Ectodermal cell (in vitro differentiated cells): ENCODE measurements around the gene S100P.

ENCODE experiments used
- H3K27ac ChIP-seq: 2 replicates; pipeline ENCODE4 v1.7.0; 2013; ENCODE audit warnings: mild to moderate bottlenecking, low read depth, low read length; ENCODE audit not compliant: insufficient read depth, poor library complexity, severe bottlenecking
- H3K27me3 ChIP-seq: 2 replicates; pipeline ENCODE4 v1.7.0; 2013; ENCODE audit warnings: mild to moderate bottlenecking, low read length; ENCODE audit not compliant: insufficient read depth, control insufficient read depth, poor library complexity, severe bottlenecking
- H3K36me3 ChIP-seq: one replicate; pipeline ENCODE4 v1.7.0; 2013; ENCODE audit warnings: low read length; ENCODE audit not compliant: control insufficient read depth, insufficient read depth
- H3K4me1 ChIP-seq: one replicate; pipeline ENCODE4 v1.7.0; 2013; ENCODE audit warnings: low read length; ENCODE audit not compliant: control insufficient read depth, insufficient read depth
- H3K4me3 ChIP-seq: 2 replicates; pipeline ENCODE4 v1.7.0; 2013; ENCODE audit warnings: low read depth, low read length, control low read depth; ENCODE audit not compliant: insufficient read depth
- H3K9me3 ChIP-seq: 2 replicates; pipeline ENCODE4 v1.7.0; 2013; ENCODE audit warnings: mild to moderate bottlenecking, low read length, moderate library complexity; ENCODE audit not compliant: control insufficient read depth
- WGBS, 2 experiments: methylation state at CpG; one replicate each; pipeline ENCODE4 v1.1.7; 2013; ENCODE audit warnings: missing lambda C conversion rate in 2 of 2; 5-methylcytosine and 5-hydroxymethylcytosine counted together

S100P gene

DNA sequence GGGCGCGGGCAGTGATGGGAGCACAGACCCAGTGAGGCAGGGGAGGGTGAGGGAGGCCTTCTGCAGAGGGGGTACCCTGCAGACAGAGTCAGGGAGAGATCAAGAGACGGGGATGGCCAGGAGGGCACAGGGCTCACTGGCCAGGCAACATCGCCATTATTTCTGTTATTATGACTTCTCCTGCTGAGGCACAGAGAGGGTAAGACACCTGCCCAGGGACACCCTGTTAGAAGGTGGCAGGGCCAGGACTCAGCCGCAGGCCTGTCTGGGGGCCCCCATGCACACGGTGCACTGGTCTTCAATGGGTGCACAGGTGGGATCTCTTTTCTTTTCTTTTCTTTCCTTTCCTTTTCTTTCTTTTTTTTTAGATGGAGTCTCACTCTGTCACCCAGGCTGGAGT is 38.1 kb downstream of the S100P start:
- no peak overlapping the region for H3K4me3 ChIP-seq
- no peak overlapping the region for H3K27ac ChIP-seq
- no peaks in the 10 kb centered on the region for H3K27me3 ChIP-seq
- H3K36me3 ChIP-seq, result no peaks in the 10 kb centered on the region
- peaks cover 4% of the 10 kb centered on the region for H3K4me1 ChIP-seq
- WGBS, 2 experiments, result 91% methylated on average over 6 of the region's 6 CpGs
- no peaks in the 10 kb centered on the region for H3K9me3 ChIP-seq

DNA sequence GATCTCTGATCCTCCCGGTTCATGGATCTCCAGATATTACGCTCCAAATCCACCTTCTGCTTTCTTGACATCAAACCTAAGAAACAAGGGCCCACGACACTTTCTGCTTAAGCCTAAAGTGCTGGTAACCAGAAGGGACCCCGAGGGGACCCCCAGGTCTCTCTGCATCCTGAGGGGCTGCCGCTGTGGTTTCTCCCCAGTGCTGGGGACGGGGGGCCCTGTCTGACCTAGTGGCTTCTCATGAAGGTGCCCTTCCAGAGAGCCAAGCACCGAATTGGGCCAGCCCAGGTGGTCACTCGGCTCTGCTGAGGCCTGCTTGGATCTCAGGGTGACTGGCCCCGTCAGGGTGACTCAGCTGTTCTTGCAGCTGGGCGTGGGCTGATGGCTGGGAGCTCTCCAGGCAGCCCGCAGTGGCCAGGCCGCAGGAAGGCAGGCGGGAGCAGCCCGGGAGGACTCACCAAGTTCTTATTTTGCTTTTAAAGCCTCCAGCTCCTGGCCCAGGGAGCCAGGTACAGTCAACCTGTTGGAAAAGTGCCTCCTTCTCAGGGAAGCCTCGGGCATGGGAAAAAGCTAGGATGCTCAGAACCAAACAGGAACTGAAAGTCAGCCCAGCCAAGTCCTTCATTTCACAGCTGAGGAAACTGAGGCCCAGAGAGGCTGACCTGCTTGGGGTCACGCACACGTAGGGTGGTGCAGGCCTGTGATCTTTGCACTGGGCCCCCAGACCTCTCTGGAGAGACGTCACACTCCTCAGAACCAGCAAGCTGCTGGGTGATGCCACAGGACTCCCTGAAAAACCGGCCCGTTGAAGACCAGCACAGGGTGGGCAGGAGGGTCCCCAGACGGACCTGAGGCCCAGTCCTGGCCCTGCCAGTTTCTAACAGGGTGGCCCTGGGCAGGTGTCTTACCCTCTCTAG is 39.0 kb downstream of the S100P start:
- no peaks in the 10 kb centered on the region for H3K9me3 ChIP-seq
- H3K27me3 ChIP-seq, result no peaks in the 10 kb centered on the region
- 88 to 90% methylated on average over 21 of the region's 21 CpGs for WGBS, 2 experiments
- H3K36me3 ChIP-seq, result no peaks in the 10 kb centered on the region
- peaks cover 4% of the 10 kb centered on the region for H3K4me1 ChIP-seq
- no peak overlapping the region for H3K27ac ChIP-seq
- no peak overlapping the region for H3K4me3 ChIP-seq

DNA sequence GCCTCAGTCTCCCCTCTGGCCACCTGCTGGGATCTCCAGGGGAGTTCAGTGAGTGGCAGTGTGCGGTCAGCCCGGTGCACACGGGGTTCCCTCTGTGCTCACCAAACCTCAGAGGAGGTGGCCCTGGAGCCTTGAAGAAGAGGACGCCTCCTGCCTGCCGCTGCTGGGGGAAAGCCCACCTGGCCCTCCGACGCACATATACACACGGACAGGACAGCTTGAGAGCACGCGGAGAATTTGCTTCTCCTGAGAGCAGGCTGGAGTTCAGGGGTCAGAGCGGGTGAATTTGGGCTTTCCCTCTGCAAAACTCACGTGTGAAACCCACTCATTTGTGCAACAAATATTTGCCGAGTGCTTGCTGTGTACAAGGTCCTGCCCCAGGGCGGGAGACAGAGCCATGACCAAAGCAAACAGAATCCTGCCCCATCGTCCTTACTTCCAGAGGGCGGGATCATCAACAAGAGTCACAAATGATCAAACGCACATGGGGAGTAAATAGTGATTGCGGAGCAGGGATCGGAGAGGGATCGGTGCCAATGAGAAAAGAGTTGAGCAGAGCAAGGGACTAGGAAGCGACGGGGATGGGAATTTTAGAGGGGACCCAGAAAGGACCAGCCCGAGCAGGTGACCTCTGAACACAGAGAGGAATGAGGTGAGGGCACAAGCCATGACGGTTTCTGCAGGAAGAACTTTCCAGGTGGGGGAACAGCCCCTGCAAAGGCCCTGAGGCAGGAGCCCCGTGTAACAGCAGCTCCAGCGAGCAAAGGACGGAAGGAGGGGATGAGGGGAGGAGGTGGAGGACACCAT is 39.9 kb downstream of the S100P start:
- H3K27me3 ChIP-seq, result no peaks in the 10 kb centered on the region
- no peak overlapping the region for H3K27ac ChIP-seq
- WGBS, 2 experiments, result 91 to 92% methylated on average over 27 of the region's 27 CpGs
- H3K36me3 ChIP-seq, result no peaks in the 10 kb centered on the region
- no peaks in the 10 kb centered on the region for H3K9me3 ChIP-seq
- peaks cover 4% of the 10 kb centered on the region for H3K4me1 ChIP-seq
- H3K4me3 ChIP-seq, result no peak overlapping the region

DNA sequence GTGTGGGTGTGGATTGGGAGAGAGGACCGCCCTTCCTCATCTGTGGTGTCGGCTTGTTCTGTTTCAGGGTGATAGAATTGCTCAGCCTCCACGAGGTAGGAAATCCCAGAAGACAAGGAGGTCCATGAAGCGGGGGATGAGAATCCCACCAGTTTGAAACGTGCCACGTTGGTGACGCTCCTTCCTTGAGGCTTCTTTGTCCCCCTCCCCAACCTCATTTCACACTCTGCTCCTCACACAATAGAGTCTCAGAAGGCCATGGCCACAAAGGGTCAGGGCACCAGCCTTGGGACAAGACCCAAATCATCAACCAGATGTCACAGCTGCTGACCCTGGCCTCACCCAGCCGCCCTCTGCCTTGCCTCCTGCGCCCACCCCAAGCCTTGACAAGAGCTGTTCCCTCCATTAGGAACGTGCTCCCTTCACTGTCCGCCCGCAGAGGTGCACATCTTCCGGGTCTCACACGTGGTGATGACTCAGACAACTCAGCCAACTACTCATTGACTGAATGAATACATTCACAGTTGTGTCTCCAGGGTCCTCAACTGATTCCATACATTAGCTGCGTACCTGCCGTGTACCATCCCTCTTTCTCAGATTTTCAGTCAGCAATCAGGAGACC is 40.6 kb downstream of the S100P start:
- WGBS, 2 experiments, result 89 to 91% methylated on average over 16 of the region's 16 CpGs
- no peaks in the 10 kb centered on the region for H3K36me3 ChIP-seq
- H3K4me1 ChIP-seq, result peaks cover 4% of the 10 kb centered on the region
- H3K27ac ChIP-seq, result no peak overlapping the region
- H3K4me3 ChIP-seq, result no peak overlapping the region
- no peaks in the 10 kb centered on the region for H3K27me3 ChIP-seq
- no peaks in the 10 kb centered on the region for H3K9me3 ChIP-seq

DNA sequence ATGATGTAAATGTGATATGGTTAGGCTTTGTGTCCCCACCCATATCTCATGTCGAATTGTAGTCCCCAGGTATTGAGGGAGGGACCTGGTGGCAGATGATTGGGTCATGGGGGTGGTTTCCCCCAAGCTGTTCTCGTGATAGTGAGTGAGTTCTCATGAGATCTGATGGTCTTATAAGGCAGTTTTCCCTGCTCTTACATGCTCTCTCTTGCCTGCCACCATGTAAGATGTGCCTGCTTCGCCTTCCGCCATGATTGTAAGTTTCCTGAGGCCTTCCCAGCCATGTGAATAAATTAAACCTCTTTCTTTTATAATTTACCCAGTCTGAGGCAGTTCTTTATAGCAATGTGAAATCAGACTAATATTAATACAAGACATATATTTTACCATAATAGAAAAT is 46.2 kb downstream of the S100P start:
- no peaks in the 10 kb centered on the region for H3K36me3 ChIP-seq
- H3K27me3 ChIP-seq, result no peaks in the 10 kb centered on the region
- WGBS, 2 experiments, result 88% methylated on average over 4 of the region's 4 CpGs
- no peak overlapping the region for H3K4me3 ChIP-seq
- H3K4me1 ChIP-seq, result no peaks in the 10 kb centered on the region
- no peak overlapping the region for H3K27ac ChIP-seq
- H3K9me3 ChIP-seq, result no peaks in the 10 kb centered on the region

GRCh38 chr4:6740347-6740746 is 46.7 kb downstream of the S100P start:
- Histone ChIP-seq H3K27ac (no peak overlapping the region), H3K9me3 (no peaks in the 10 kb centered on the region), H3K4me1 (no peaks in the 10 kb centered on the region), H3K4me3 (no peak overlapping the region), H3K27me3 (no peaks in the 10 kb centered on the region), H3K36me3 (no peaks in the 10 kb centered on the region)
- WGBS, 2 experiments, result 95 to 97% methylated on average over 8 of the region's 8 CpGs

- Histone ChIP-seq H3K4me3 (no peak overlapping the region), H3K9me3 (no peaks in the 10 kb centered on the region), H3K27ac (no peak overlapping the region), H3K36me3 (no peaks in the 10 kb centered on the region), H3K27me3 (no peaks in the 10 kb centered on the region), H3K4me1 (peaks cover 8% of the 10 kb centered on the region)
- WGBS, 2 experiments, result 86% methylated on average over 2 of the region's 2 CpGs; no CpG with 5 or more reads in 1 of the 2 experiments
These were observed 48.8 kb downstream of the S100P start for GRCh38 chr4:6742507-6742906.

DNA sequence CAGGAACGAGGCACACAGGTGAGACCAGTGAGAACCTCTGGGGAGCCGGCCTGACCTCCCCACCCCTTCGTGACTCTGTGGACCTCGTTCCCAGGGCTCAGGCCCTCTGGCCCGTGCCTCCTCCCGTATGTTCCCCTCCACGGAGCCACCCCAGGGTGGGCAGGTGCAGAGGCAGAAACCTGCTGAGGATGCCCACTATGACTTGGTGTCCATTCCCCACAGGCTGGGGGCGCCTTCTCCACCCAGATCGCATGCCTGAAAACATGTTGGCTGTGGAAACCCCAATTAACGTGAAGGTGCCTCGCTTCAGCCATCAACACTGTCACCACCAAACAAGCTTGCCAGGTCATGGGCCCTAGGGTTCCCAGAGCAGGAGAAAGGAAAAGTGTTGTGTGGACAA is 49.3 kb downstream of the S100P start:
- Histone ChIP-seq H3K4me3 (no peak overlapping the region), H3K27me3 (no peaks in the 10 kb centered on the region), H3K27ac (no peak overlapping the region), H3K36me3 (no peaks in the 10 kb centered on the region), H3K9me3 (no peaks in the 10 kb centered on the region), H3K4me1 (peaks cover 8% of the 10 kb centered on the region)
- 81 to 82% methylated on average over 11 of the region's 11 CpGs for WGBS, 2 experiments
